ENCODE results near the gene LRP1B.

Gene LRP1B

DNA sequence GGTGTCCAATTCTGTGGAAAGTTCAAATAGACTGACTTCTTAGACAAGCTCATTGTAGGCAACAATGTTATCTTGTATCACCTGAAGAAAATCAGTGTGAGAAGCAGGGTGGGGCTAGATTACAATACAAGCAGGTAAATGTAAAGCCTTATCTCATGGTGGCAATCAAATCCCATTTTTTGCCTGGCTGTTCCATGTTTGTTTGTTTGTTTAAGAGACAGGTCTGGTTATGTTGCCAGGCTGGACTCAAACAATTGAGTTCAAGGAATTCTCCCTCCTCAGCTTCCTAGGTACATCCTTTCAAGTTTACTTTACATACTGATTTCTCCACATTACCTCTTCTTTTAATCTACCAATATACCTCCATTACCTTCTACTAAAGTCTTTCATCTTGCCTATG is 464.6 kb downstream of the LRP1B start:
- H3K27me3 ChIP-seq (replicated peaks; ENCODE audit: control insufficient read depth, insufficient read depth, low read length) = no peaks in the 10 kb centered on the region

DNA sequence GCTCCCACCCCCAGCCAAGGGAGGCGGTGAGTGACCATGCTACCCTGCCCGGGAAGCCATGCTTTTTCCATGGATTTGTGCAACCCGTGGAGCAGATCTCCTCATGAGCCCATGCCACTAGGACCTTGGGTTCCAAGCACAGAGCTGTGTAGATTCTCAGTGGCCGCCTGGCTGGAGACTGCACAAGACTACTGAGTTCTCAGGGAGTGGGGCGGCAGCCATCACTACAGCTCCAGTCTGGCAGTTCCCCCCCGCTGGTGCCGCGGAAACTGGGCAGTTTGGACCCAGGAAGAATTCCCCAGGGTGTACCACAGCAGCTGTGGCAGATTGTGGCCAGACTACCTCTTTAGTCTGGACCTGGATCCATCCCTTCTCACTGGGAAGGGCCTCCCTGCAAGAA is 470.6 kb downstream of the LRP1B start:
- Histone ChIP-seq H3K4me1 (ENCODE audit: control insufficient read depth, insufficient read depth, low read length) (no peaks in the 10 kb centered on the region), H3K36me3 (ENCODE audit: control insufficient read depth, insufficient read depth, low read length, severe bottlenecking) (no peaks in the 10 kb centered on the region), H3K9ac (ENCODE audit: low read length) (no peak overlapping the region), H3K4me3 (ENCODE audit: low read length) (no peak overlapping the region), H3K27me3 (replicated peaks; ENCODE audit: control insufficient read depth, insufficient read depth, low read length) (no peaks in the 10 kb centered on the region), H3K9me3 (ENCODE audit: control insufficient read depth, low read length) (peaks cover 10% of the 10 kb centered on the region)
- no peak for DNase-seq (ENCODE audit: low read depth)

More for the DNA sequence above, 464.6 kb downstream of the LRP1B start:
- H3K9me3 ChIP-seq (ENCODE audit: control insufficient read depth, low read length) = peaks cover 10% of the 10 kb centered on the region
- no peak overlapping the region for H3K9ac ChIP-seq (ENCODE audit: low read length)
- H3K4me3 ChIP-seq (ENCODE audit: low read length) = no peak overlapping the region
- H3K36me3 ChIP-seq (ENCODE audit: control insufficient read depth, insufficient read depth, low read length, severe bottlenecking) = no peaks in the 10 kb centered on the region
- H3K4me1 ChIP-seq (ENCODE audit: control insufficient read depth, insufficient read depth, low read length) = no peaks in the 10 kb centered on the region
- DNase-seq (ENCODE audit: low read depth) = no peak

DNA sequence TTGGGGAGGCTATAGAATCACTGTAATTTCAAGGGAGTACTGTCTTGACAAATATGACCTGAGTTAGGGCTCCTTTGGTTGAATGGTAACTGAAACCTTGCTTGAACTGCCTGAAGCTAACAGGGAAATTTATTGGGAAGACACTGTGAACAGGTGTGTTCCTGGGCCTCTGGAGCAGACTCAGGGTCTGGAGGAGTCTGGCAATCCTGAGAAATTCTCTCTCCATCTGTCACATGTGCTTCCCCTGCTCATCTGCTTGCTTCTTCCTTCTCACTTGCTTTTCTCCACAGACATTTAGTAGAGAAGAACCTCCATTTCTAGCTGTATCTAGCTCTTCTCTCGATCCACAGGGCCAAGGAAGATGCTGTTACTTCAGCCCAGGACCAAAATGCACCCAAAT is 476.5 kb downstream of the LRP1B start:
- Histone ChIP-seq H3K9ac (ENCODE audit: low read length) (no peak overlapping the region), H3K4me3 (ENCODE audit: low read length) (no peak overlapping the region), H3K9me3 (ENCODE audit: control insufficient read depth, low read length) (no peaks in the 10 kb centered on the region), H3K36me3 (ENCODE audit: control insufficient read depth, insufficient read depth, low read length, severe bottlenecking) (no peaks in the 10 kb centered on the region), H3K4me1 (ENCODE audit: control insufficient read depth, insufficient read depth, low read length) (no peaks in the 10 kb centered on the region), H3K27me3 (replicated peaks; ENCODE audit: control insufficient read depth, insufficient read depth, low read length) (no peaks in the 10 kb centered on the region)
- no peak for DNase-seq (ENCODE audit: low read depth)

DNA sequence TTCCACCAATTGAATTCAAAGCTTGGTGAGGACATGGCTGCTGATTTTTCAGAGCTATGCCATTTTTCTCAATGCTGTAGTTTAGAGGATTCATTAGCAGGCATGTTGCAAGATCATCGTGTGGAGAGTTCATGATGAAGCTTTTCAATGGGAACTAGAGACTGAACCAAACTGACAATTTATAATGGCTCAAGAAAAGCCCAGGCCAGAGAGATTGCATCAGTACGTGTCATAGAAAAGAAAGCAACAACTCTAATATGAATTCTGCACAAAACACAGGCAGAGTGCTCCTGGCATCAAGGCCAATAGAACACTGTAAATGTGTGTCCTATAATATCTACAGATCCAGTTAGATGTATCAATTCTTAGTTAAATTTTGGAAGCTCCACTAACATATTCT is 477.6 kb downstream of the LRP1B start:
- DNase-seq (ENCODE audit: low read depth) = no peak
- Histone ChIP-seq H3K9me3 (ENCODE audit: control insufficient read depth, low read length) (no peaks in the 10 kb centered on the region), H3K4me3 (ENCODE audit: low read length) (no peak overlapping the region), H3K4me1 (ENCODE audit: control insufficient read depth, insufficient read depth, low read length) (no peaks in the 10 kb centered on the region), H3K36me3 (ENCODE audit: control insufficient read depth, insufficient read depth, low read length, severe bottlenecking) (no peaks in the 10 kb centered on the region), H3K9ac (ENCODE audit: low read length) (no peak overlapping the region), H3K27me3 (replicated peaks; ENCODE audit: control insufficient read depth, insufficient read depth, low read length) (no peaks in the 10 kb centered on the region)

DNA sequence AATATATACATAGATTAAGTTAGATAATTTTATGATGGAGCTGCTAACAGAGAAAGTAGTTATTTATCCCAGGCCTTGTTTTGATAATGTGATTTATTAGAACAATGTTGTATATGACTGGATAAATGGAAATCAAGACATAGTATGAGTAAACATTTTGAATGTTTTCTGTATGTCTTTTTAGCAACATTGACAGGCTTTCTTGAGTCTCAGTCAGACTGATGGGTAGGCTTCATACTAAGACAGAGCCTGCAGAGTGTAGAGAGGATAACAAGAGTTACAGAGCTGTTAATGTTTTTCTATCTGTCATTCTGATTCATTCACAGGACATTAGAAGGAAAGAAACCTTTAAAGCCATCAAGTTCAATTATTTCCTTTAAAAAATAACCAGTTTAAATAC is 478.5 kb downstream of the LRP1B start:
- H3K9me3 ChIP-seq (ENCODE audit: control insufficient read depth, low read length) = no peaks in the 10 kb centered on the region
- H3K4me3 ChIP-seq (ENCODE audit: low read length) = no peak overlapping the region
- no peaks in the 10 kb centered on the region for H3K27me3 ChIP-seq (replicated peaks; ENCODE audit: control insufficient read depth, insufficient read depth, low read length)
- no peak for DNase-seq (ENCODE audit: low read depth)
- H3K36me3 ChIP-seq (ENCODE audit: control insufficient read depth, insufficient read depth, low read length, severe bottlenecking) = no peaks in the 10 kb centered on the region
- H3K9ac ChIP-seq (ENCODE audit: low read length) = no peak overlapping the region
- no peaks in the 10 kb centered on the region for H3K4me1 ChIP-seq (ENCODE audit: control insufficient read depth, insufficient read depth, low read length)

DNA sequence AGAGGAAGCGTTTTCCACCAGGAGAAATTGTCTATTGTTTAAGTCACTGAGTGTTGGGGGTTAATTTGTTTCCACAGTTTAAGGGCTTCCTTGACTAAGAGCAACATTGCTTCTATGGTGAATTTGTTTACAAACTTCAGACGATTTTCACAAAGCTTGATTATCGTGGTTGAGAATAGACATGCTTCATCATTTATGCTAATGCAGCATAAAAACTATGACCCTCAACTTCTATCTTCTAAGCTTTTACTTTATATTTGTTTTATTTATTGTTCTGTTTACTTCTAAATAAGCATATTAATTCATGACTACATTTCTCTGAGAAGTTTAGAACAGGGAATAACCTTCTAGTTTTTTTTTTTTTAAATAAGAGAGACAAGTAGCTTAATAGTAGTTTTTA is 483.5 kb downstream of the LRP1B start:
- H3K9me3 ChIP-seq (ENCODE audit: control insufficient read depth, low read length) = no peaks in the 10 kb centered on the region
- no peaks in the 10 kb centered on the region for H3K27me3 ChIP-seq (replicated peaks; ENCODE audit: control insufficient read depth, insufficient read depth, low read length)
- no peaks in the 10 kb centered on the region for H3K4me1 ChIP-seq (ENCODE audit: control insufficient read depth, insufficient read depth, low read length)
- no peaks in the 10 kb centered on the region for H3K36me3 ChIP-seq (ENCODE audit: control insufficient read depth, insufficient read depth, low read length, severe bottlenecking)
- DNase-seq (ENCODE audit: low read depth) = no peak
- H3K9ac ChIP-seq (ENCODE audit: low read length) = no peak overlapping the region
- no peak overlapping the region for H3K4me3 ChIP-seq (ENCODE audit: low read length)

DNA sequence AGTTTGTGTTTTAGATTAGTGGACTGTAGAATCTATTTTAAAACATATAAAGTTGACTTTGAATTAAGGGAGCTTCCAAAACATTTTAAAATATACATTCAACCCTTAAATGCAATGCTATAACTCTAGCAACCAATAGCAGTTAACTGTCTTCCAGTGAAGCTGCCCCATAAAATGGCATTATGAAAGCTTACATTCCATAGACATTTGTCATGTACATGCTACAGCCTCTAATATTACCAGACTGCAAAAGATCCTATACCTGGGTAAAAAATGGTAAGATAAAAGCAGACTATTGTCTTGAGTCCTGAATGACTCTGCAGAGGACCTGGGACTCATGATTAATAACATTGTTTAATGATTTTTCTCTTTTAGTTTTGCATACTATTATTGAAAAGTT is 489.4 kb downstream of the LRP1B start:
- Histone ChIP-seq H3K4me1 (ENCODE audit: control insufficient read depth, insufficient read depth, low read length) (no peaks in the 10 kb centered on the region), H3K9me3 (ENCODE audit: control insufficient read depth, low read length) (no peaks in the 10 kb centered on the region), H3K27me3 (replicated peaks; ENCODE audit: control insufficient read depth, insufficient read depth, low read length) (no peaks in the 10 kb centered on the region), H3K9ac (ENCODE audit: low read length) (no peak overlapping the region), H3K4me3 (ENCODE audit: low read length) (no peak overlapping the region), H3K36me3 (ENCODE audit: control insufficient read depth, insufficient read depth, low read length, severe bottlenecking) (no peaks in the 10 kb centered on the region)
- peak; percentile 50 for DNase-seq (ENCODE audit: low read depth)

DNA sequence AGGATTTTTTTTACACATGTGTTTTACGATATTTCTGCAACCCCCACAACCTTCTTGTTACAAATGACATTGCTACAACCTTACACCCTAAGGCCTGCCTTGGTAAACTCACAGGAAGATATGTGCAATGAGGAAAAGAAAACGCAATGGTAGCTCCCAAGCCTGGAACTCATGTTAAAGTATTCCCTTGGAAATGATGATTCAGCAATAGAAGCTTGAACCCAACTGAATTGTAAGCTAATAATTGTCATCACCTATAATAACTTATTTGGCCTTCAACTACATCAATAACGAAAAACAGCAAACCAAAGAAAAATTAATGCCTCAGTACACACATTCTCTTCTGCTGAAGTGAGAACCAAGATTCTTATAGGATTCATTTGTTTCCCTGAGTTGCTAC is 491.0 kb downstream of the LRP1B start:
- DNase-seq (ENCODE audit: low read depth) = no peak
- Histone ChIP-seq H3K27me3 (replicated peaks; ENCODE audit: control insufficient read depth, insufficient read depth, low read length) (no peaks in the 10 kb centered on the region), H3K4me3 (ENCODE audit: low read length) (no peak overlapping the region)

DNA sequence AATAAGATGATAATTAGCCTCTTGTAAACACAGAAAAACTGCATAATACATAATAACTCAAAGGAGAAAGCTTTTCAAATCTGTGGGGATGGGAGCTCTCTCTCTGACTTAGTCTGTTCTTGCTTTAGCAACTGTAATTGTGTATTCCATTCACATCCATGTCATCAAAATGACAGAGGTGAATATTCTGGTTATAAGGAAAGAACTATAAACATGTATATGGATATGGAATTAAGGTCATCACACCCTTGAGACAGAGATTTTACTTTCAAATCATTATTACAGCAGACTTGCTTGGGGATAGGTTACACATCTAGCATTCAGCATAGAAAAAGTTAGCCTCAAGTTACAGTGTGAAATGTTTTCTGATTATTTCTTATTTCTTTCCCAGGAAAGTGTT is 497.7 kb downstream of the LRP1B start:
- no peak for DNase-seq (ENCODE audit: low read depth)
- Histone ChIP-seq H3K36me3 (ENCODE audit: control insufficient read depth, insufficient read depth, low read length, severe bottlenecking) (no peaks in the 10 kb centered on the region), H3K4me3 (ENCODE audit: low read length) (no peak overlapping the region), H3K9ac (ENCODE audit: low read length) (no peak overlapping the region), H3K4me1 (ENCODE audit: control insufficient read depth, insufficient read depth, low read length) (no peaks in the 10 kb centered on the region), H3K27me3 (replicated peaks; ENCODE audit: control insufficient read depth, insufficient read depth, low read length) (no peaks in the 10 kb centered on the region), H3K9me3 (ENCODE audit: control insufficient read depth, low read length) (no peaks in the 10 kb centered on the region)

More for the DNA sequence above, 491.0 kb downstream of the LRP1B start:
- no peaks in the 10 kb centered on the region for H3K4me1 ChIP-seq (ENCODE audit: control insufficient read depth, insufficient read depth, low read length)
- H3K36me3 ChIP-seq (ENCODE audit: control insufficient read depth, insufficient read depth, low read length, severe bottlenecking) = no peaks in the 10 kb centered on the region
- H3K9me3 ChIP-seq (ENCODE audit: control insufficient read depth, low read length) = no peaks in the 10 kb centered on the region
- no peak overlapping the region for H3K9ac ChIP-seq (ENCODE audit: low read length)

DNA sequence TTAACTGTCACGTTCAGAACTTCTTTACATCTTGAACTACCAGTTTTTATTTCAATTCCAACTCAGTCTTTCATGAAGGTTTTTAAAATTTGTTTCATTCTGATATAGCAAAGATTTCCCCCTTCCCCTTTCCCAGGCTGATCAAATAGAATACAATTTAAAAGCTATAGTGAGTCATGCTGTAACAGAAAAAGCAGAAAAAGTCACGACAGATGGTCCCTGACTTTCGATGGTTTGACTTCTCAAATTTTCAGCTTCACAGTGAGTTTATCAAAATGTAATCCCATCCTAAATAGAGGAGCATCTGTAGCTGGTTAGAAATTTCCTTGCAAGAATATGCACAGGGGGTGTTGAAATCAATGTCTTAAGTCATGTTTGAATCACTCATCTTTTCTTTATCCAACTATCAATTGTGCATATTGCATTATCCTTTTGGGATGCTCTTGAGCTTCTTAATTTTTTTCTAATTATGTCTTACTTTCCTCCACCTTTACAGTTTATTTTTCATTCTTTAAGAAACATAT is 500.3 kb downstream of the LRP1B start:
- peak; percentile 56 for DNase-seq (ENCODE audit: low read depth)
- H3K4me3 ChIP-seq (ENCODE audit: low read length) = no peak overlapping the region
- no peaks in the 10 kb centered on the region for H3K4me1 ChIP-seq (ENCODE audit: control insufficient read depth, insufficient read depth, low read length)
- H3K27me3 ChIP-seq (replicated peaks; ENCODE audit: control insufficient read depth, insufficient read depth, low read length) = no peaks in the 10 kb centered on the region
- no peaks in the 10 kb centered on the region for H3K36me3 ChIP-seq (ENCODE audit: control insufficient read depth, insufficient read depth, low read length, severe bottlenecking)
- H3K9me3 ChIP-seq (ENCODE audit: control insufficient read depth, low read length) = peaks cover 2% of the 10 kb centered on the region
- H3K9ac ChIP-seq (ENCODE audit: low read length) = no peak overlapping the region

DNA sequence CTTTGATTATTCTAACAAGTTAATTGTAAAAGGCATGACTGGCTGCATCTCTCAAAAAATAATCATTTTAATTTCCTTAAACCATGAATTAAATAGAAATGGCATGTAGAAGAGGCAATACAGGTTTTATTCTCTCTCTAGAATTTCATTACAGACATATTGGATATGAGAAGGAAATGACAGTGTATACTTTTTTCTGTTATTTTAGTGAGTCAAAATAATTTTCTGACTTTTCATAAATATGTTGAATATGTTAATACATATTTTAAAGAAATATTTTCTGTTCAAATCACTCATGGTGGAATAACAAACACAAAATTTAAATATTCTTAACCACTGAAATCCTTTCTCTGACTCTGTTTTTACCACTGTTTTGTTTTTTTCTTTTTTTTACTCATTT is 510.4 kb downstream of the LRP1B start:
- H3K27me3 ChIP-seq (replicated peaks; ENCODE audit: control insufficient read depth, insufficient read depth, low read length) = no peaks in the 10 kb centered on the region
- H3K9me3 ChIP-seq (ENCODE audit: control insufficient read depth, low read length) = no peaks in the 10 kb centered on the region
- no peaks in the 10 kb centered on the region for H3K36me3 ChIP-seq (ENCODE audit: control insufficient read depth, insufficient read depth, low read length, severe bottlenecking)
- H3K4me3 ChIP-seq (ENCODE audit: low read length) = no peak overlapping the region
- H3K4me1 ChIP-seq (ENCODE audit: control insufficient read depth, insufficient read depth, low read length) = no peaks in the 10 kb centered on the region
- no peak for DNase-seq (ENCODE audit: low read depth)
- no peak overlapping the region for H3K9ac ChIP-seq (ENCODE audit: low read length)

DNA sequence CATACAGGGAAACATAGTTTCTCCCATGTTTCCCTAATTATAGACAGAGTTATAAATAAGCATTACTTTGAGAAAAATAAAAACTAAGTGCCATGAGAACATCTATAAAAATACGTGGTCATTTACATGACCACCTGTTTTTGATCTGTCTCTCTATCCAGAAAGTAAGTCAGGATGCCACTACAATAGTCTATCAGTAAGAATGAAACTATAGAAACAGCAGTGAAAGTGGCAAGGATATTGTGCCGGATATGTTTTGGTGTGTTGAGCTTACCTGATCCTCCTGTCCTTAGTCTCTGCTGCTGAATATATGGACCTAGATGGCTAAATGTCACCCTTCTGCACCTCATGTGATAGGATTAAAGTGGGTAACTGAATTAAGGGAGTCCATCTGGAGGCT is 512.4 kb downstream of the LRP1B start:
- Histone ChIP-seq H3K4me1 (ENCODE audit: control insufficient read depth, insufficient read depth, low read length) (no peaks in the 10 kb centered on the region), H3K27me3 (replicated peaks; ENCODE audit: control insufficient read depth, insufficient read depth, low read length) (no peaks in the 10 kb centered on the region), H3K4me3 (ENCODE audit: low read length) (no peak overlapping the region), H3K9me3 (ENCODE audit: control insufficient read depth, low read length) (no peaks in the 10 kb centered on the region), H3K36me3 (ENCODE audit: control insufficient read depth, insufficient read depth, low read length, severe bottlenecking) (no peaks in the 10 kb centered on the region), H3K9ac (ENCODE audit: low read length) (no peak overlapping the region)
- no peak for DNase-seq (ENCODE audit: low read depth)
